ENCODE measurements around the gene ARHGEF7. TPM values are rescaled to one million over a fixed set of nuclear protein-coding genes. Genes with fewer than 3 reads are reported as not detected.

The ARHGEF7 gene
- total RNA-seq, 3 donors from 2014 or later (not counting 1 experiment from before 2014, with no cell fraction given): 99.9 to 135 (median 105) TPM

DNA sequence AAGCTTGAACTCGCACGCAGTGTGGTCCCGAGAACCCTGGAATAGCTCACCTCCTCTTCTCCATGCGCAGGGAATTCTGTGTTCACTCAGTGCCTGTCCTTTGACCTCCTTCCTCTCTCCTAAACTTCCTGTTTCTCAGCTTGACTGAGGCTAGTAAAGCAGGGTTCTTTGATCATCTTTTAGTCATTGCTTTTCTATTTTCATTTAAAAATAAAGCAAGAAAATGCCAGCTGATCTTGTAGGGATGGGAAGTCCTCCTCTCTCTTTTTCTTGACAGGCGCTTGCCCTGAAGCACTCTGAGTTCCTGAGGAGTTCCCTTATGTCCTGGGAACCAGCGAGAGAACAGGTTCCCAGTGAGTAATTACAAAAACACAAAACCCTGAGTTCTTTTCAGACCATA is 62.8 kb downstream of the ARHGEF7 start:
- peak overlapping the region; percentile 54 for H3K4me3 Mint-ChIP-seq
- TF ChIP-seq, protein P1, sequence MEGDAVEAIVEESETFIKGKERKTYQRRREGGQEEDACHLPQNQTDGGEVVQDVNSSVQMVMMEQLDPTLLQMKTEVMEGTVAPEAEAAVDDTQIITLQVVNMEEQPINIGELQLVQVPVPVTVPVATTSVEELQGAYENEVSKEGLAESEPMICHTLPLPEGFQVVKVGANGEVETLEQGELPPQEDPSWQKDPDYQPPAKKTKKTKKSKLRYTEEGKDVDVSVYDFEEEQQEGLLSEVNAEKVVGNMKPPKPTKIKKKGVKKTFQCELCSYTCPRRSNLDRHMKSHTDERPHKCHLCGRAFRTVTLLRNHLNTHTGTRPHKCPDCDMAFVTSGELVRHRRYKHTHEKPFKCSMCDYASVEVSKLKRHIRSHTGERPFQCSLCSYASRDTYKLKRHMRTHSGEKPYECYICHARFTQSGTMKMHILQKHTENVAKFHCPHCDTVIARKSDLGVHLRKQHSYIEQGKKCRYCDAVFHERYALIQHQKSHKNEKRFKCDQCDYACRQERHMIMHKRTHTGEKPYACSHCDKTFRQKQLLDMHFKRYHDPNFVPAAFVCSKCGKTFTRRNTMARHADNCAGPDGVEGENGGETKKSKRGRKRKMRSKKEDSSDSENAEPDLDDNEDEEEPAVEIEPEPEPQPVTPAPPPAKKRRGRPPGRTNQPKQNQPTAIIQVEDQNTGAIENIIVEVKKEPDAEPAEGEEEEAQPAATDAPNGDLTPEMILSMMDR (IDR thresholded peaks at IDR 0.05): no peak
- H3K27ac Mint-ChIP-seq: peak overlapping the region; percentile 90 to 94
- no peaks in the 10 kb centered on the region for H3K9me3 Mint-ChIP-seq
- Histone ChIP-seq H3K4me3 (ENCODE audit: low read length) (no peak overlapping the region), H3K36me3 (ENCODE audit: control insufficient read depth, insufficient read depth, low read length) (peaks cover 2% of the 10 kb centered on the region), H3K9me3 (ENCODE audit: control insufficient read depth, insufficient read depth, low read length) (no peaks in the 10 kb centered on the region), H3K4me1 (ENCODE audit: control insufficient read depth, insufficient read depth, low read length) (peaks cover 35% of the 10 kb centered on the region), H3K27ac (ENCODE audit: low read length) (peak overlapping the region; percentile 80), H3K27me3 (ENCODE audit: control insufficient read depth, insufficient read depth, low read length) (no peaks in the 10 kb centered on the region)
- intact Hi-C loops (cut with micrococcal nuclease): loop anchor here (1.0 kb wide), 2 partner anchors 10 to 25 kb away; no protein-coding TSS in a partner anchor
- ATAC-seq (no peak), DNase-seq (no peak)
- no peaks in the 10 kb centered on the region for H3K36me3 Mint-ChIP-seq
- H3K27me3 Mint-ChIP-seq (ENCODE audit: low read depth in 2 of 2): no peaks in the 10 kb centered on the region
- peaks cover 80 to 83% of the 10 kb centered on the region in 2 donors for H3K4me1 Mint-ChIP-seq
- WGBS (ENCODE audit: insufficient coverage): 85% methylated on average over 6 of the region's 6 CpGs

DNA sequence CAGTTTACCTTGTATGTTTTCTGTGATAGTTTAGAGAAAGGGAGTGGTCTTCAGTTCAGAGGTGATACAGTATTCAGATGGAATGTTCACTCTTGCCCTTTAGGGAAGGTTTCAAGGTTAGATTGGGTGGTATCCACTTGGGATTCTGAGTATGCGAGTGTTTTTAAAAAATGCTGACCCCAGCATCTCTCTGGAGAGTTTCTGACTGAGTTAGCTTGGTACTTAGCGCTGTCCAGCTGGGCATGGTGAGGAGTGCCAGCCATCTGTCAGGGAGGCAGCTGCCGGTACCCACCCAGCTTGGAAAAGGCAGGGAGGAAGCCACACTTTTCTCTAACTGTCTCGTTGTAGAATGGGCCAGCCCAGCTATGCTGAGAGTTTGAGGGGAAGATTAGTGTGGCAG is 63.3 kb downstream of the ARHGEF7 start:
- Histone ChIP-seq H3K27me3 (ENCODE audit: control insufficient read depth, insufficient read depth, low read length) (no peaks in the 10 kb centered on the region), H3K27ac (ENCODE audit: low read length) (no peak overlapping the region), H3K36me3 (ENCODE audit: control insufficient read depth, insufficient read depth, low read length) (peaks cover 2% of the 10 kb centered on the region), H3K9me3 (ENCODE audit: control insufficient read depth, insufficient read depth, low read length) (no peaks in the 10 kb centered on the region), H3K4me1 (ENCODE audit: control insufficient read depth, insufficient read depth, low read length) (peaks cover 35% of the 10 kb centered on the region), H3K4me3 (ENCODE audit: low read length) (no peak overlapping the region)
- peaks cover 83 to 85% of the 10 kb centered on the region in 2 donors for H3K4me1 Mint-ChIP-seq
- WGBS (ENCODE audit: insufficient coverage): 81% methylated on average over 4 of the region's 4 CpGs
- ATAC-seq (no peak), DNase-seq (no peak)
- H3K4me3 Mint-ChIP-seq: no peak overlapping the region
- H3K36me3 Mint-ChIP-seq: no peaks in the 10 kb centered on the region
- no peaks in the 10 kb centered on the region for H3K9me3 Mint-ChIP-seq
- intact Hi-C loops (cut with micrococcal nuclease): no loop called here
- TF ChIP-seq, protein P1 (IDR thresholded peaks at IDR 0.05): no peak
- H3K27ac Mint-ChIP-seq: peak overlapping the region; percentile 90 to 94
- no peaks in the 10 kb centered on the region for H3K27me3 Mint-ChIP-seq (ENCODE audit: low read depth in 2 of 2)

DNA sequence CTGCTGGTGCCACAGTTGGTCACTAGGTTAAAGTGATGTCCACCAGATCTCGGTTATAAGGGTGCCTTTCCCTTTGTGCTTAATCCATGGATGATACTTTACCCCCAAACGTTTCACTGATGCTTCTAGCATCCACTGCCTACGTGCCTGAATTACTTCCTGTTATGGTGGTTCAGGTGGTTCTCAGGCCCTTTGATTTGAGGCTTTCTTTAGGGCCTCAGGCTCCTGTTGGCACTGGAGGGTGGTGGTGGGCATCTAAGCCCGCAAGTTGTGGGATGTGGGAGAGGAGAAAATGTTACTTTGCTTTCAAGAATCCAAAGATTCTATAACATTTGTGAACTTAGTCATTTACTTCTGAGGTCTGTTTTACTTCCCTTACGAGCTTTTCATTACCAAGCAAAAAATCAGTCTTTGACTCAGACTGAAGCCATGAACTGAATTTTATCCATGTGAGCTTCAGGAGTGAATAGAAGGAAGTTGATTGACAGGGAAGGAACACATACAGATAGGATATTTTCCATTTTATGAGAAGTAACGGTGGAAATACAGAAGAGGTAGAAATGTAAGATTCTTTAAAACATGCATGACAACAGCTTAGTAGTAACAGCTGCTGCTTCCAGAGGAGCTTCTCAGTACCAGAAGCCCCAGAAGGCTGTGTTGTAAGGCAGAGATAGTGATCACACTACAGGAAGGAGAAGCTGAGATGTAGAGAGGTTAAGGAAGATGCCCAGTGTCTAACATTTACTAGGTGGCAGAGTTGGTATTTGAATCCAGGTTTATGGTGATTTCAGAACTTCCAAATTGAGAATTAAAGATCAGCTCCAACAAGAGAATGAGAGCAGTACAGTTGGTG is 65.0 kb downstream of the ARHGEF7 start:
- intact Hi-C loops (cut with micrococcal nuclease): no loop called here
- Mint-ChIP-seq H3K27me3 (ENCODE audit: low read depth in 2 of 2) (no peaks in the 10 kb centered on the region), H3K9me3 (no peaks in the 10 kb centered on the region), H3K4me3 (no peak overlapping the region), H3K27ac (peak overlapping the region; percentile 0 to 25), H3K36me3 (no peaks in the 10 kb centered on the region), H3K4me1 (peaks cover 91 to 94% of the 10 kb centered on the region in 2 donors)
- Histone ChIP-seq H3K27ac (ENCODE audit: low read length) (no peak overlapping the region), H3K36me3 (ENCODE audit: control insufficient read depth, insufficient read depth, low read length) (peaks cover 2% of the 10 kb centered on the region), H3K27me3 (ENCODE audit: control insufficient read depth, insufficient read depth, low read length) (no peaks in the 10 kb centered on the region), H3K4me1 (ENCODE audit: control insufficient read depth, insufficient read depth, low read length) (peaks cover 51% of the 10 kb centered on the region), H3K4me3 (ENCODE audit: low read length) (no peak overlapping the region), H3K9me3 (ENCODE audit: control insufficient read depth, insufficient read depth, low read length) (no peaks in the 10 kb centered on the region)
- no peak for ATAC-seq
- TF ChIP-seq, protein P1 (IDR thresholded peaks at IDR 0.05): no peak
- WGBS (ENCODE audit: insufficient coverage): 54% methylated on average over 5 of the region's 6 CpGs
- peak in 1 of 2 donors; percentile 48 for DNase-seq

Data from natural killer cell (primary cell).